Osteoblast (primary cell): Measurements from ENCODE around the gene BEST4. TPM values are rescaled to one million over a fixed set of nuclear protein-coding genes. Genes with fewer than 3 reads are reported as not detected.
A peak's percentile ranks its signal among the peaks of the same experiment; 100 is the strongest.
"Not testable (repeated sequence)": the region's sequence is repeated elsewhere in the genome, so short reads cannot be mapped to it uniquely, and the experiment has no call there.

ENCODE experiments used
- DNase-seq: peaks from one replicate; pipeline ENCODE4 v3.0.0; 2011; ENCODE audit warnings: low spot score, mixed read lengths; ENCODE audit not compliant: insufficient read length; ENCODE audit errors: missing footprints
- H2AFZ ChIP-seq: 2 replicates; pipeline ENCODE4 v1.6.0; 2011; ENCODE audit warnings: mild to moderate bottlenecking, low read length
- H3K27ac ChIP-seq: 2 replicates; pipeline ENCODE4 v1.5.1; 2011; ENCODE audit warnings: mild to moderate bottlenecking, low read depth, low read length, moderate library complexity
- H3K27me3 ChIP-seq: 2 replicates; pipeline ENCODE4 v1.6.0; 2012; ENCODE audit warnings: mild to moderate bottlenecking, control low read depth, inconsistent platforms, low read length, moderate library complexity; ENCODE audit not compliant: insufficient read depth
- H3K36me3 ChIP-seq: 2 replicates; pipeline ENCODE4 v1.5.1; 2011; ENCODE audit warnings: mild to moderate bottlenecking, low read length, control low read depth, moderate library complexity; ENCODE audit not compliant: insufficient read depth
- H3K4me1 ChIP-seq: 2 replicates; pipeline ENCODE4 v1.5.1; 2011; ENCODE audit warnings: mild to moderate bottlenecking, low read length, control low read depth, moderate library complexity; ENCODE audit not compliant: insufficient read depth
- H3K4me2 ChIP-seq: 2 replicates; pipeline ENCODE4 v1.6.0; 2011; ENCODE audit warnings: mild to moderate bottlenecking, low read length; ENCODE audit not compliant: insufficient read depth
- H3K4me3 ChIP-seq: fragments of 200-600 bp; sonication (generic); 3 replicates; pipeline ENCODE4 v1.5.1; 2012; ENCODE audit warnings: mild to moderate bottlenecking, low read length, inconsistent platforms; ENCODE audit not compliant: insufficient read depth
- H3K79me2 ChIP-seq: 2 replicates; pipeline ENCODE4 v1.6.0; 2012; ENCODE audit warnings: mild to moderate bottlenecking, low read length, control low read depth, inconsistent platforms; ENCODE audit not compliant: insufficient read depth
- H3K9me3 ChIP-seq: 2 replicates; pipeline ENCODE4 v1.5.1; 2011; ENCODE audit warnings: low read depth, low read length, control low read depth
- H4K20me1 ChIP-seq: 2 replicates; pipeline ENCODE4 v1.6.0; 2012; ENCODE audit warnings: mild to moderate bottlenecking, low read length, control low read depth; ENCODE audit not compliant: insufficient read depth
- total RNA-seq: library from RNA; depleted of rRNA; stranded (reverse); fragments of >200 nt; gene quantifications from 2 replicates; pipeline ENCODE4 v1.2.3, GENCODE V29; 2012
- TF ChIP-seq, protein P1 (sequence below): IDR thresholded peaks from 2 replicates; pipeline ENCODE4 v1.5.1; 2011; ENCODE audit warnings: mild to moderate bottlenecking, low read depth, low read length, moderate library complexity; ENCODE audit errors: extremely low read depth

Gene BEST4
- total RNA-seq, 1 donor: not detected

DNA sequence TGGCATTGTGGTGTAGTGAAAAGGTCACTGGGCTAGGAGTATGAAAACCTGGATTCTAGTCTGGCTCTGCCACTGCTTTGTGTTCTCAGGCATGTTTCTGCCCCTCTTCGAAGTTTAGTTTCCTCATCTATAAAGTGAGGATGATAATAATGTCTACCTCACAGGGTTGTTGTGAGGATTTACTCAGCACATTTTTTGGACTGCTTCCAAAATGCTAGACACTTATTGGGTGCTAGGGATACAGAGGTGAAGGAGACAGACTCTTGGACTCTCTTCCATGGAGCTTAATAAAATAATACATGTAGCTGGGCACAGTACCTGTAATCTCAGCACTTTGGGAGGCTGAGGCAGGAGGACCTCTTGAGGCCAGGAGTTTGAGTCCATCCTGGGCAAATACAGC is 44.8 kb downstream of the BEST4 start:
- peaks cover 23% of the 10 kb centered on the region for H3K4me1 ChIP-seq
- peaks cover 59% of the 10 kb centered on the region for H3K79me2 ChIP-seq
- TF ChIP-seq, protein P1, sequence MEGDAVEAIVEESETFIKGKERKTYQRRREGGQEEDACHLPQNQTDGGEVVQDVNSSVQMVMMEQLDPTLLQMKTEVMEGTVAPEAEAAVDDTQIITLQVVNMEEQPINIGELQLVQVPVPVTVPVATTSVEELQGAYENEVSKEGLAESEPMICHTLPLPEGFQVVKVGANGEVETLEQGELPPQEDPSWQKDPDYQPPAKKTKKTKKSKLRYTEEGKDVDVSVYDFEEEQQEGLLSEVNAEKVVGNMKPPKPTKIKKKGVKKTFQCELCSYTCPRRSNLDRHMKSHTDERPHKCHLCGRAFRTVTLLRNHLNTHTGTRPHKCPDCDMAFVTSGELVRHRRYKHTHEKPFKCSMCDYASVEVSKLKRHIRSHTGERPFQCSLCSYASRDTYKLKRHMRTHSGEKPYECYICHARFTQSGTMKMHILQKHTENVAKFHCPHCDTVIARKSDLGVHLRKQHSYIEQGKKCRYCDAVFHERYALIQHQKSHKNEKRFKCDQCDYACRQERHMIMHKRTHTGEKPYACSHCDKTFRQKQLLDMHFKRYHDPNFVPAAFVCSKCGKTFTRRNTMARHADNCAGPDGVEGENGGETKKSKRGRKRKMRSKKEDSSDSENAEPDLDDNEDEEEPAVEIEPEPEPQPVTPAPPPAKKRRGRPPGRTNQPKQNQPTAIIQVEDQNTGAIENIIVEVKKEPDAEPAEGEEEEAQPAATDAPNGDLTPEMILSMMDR: no peak
- no peak overlapping the region for H3K4me3 ChIP-seq
- no peak for DNase-seq
- no peaks in the 10 kb centered on the region for H3K27me3 ChIP-seq
- peak overlapping the region; percentile 95 for H2AFZ ChIP-seq
- H3K27ac ChIP-seq: peak overlapping the region; percentile 25
- no peaks in the 10 kb centered on the region for H3K9me3 ChIP-seq
- no peaks in the 10 kb centered on the region for H4K20me1 ChIP-seq
- peak overlapping the region; percentile 43 for H3K4me2 ChIP-seq
- peaks cover 27% of the 10 kb centered on the region for H3K36me3 ChIP-seq

DNA sequence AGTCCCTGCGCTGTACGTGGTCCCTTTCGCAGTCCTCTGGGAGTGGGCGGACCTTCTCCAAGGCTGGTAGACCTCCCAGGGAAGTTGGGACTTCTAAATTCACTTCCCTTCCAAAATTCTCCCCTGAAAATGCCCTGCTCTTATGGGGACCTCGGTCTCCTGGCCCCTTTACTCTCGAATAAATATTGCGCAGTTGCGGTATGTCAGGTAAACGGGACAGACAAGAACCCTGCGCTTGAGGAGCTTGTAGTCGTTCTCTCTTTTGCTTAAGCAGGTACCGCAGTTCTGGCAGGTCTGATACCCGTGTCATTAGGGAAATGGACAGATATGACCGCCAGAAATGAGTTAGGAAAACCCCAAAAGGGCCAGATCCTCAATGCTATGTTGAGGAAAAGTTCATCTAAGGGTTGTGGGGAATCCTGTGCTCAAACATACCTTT is 47.8 kb downstream of the BEST4 start:
- Histone ChIP-seq H3K36me3 (peaks cover 10% of the 10 kb centered on the region), H3K4me3 (peak overlapping the region; percentile 82), H3K4me2 (peak overlapping the region; percentile 98), H4K20me1 (no peaks in the 10 kb centered on the region), H2AFZ (peak overlapping the region; percentile 88), H3K27ac (peak overlapping the region; percentile 87), H3K27me3 (no peaks in the 10 kb centered on the region), H3K9me3 (no peaks in the 10 kb centered on the region), H3K79me2 (peaks cover 46% of the 10 kb centered on the region), H3K4me1 (peaks cover 23% of the 10 kb centered on the region)
- TF ChIP-seq, protein P1: no peak
- no peak for DNase-seq

DNA sequence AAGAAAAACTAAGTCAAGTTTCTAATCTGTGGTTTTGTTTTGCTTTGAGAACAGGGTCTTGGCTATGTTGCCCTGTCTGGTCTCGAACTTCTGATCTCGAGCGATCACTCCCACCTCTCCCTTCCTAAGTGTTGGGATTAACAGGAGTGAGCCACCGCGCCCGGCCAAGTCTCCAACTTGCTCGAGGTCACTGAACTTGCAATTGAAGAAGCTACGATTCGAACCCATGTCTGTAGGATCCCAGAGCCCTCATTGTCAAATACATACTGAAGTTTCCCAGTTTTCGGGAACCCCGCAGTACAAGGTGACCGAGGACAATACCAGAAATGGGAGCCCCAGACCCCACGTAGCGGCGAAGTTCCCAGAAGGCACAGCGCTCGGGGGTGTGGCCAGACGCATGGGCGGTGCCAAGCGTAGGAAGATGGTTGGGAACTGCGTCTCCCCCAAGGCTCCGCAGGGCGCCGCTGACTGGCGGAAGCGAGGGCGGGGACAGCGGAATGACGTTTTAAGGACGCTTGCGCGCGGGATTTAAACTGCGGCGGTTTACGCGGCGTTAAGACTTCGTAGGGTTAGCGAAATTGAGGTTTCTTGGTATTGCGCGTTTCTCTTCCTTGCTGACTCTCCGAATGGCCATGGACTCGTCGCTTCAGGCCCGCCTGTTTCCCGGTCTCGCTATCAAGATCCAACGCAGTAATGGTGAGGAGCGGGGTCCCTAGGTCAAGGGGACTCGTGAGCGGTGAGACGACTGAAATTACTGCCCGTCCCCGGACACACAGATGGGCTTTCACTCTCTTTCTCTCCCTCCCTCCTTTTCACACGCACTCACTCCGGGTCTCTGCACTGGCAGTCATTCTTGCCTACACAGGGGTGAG is 48.4 kb downstream of the BEST4 start, which contains the start of gene KIF2C:
KIF2C (plus strand) TSS at position 531 of the 872 bp plus-strand sequence; CDS start at position 627, 96 bp downstream.
- H2AFZ ChIP-seq: peak within 1 kb of the TSS; percentile 97
- peak; percentile 99 for DNase-seq
- H3K79me2 ChIP-seq: peaks cover 42% of the 10 kb centered on the region
- no peaks in the 10 kb centered on the region for H3K27me3 ChIP-seq
- H3K27ac ChIP-seq: peak within 1 kb of the TSS; percentile 87
- H3K9me3 ChIP-seq: no peaks in the 10 kb centered on the region
- H3K36me3 ChIP-seq: peaks cover 10% of the 10 kb centered on the region
- TF ChIP-seq, protein P1: no peak
- H3K4me2 ChIP-seq: peak within 1 kb of the TSS; percentile 98
- H3K4me1 ChIP-seq: peaks cover 23% of the 10 kb centered on the region
- H4K20me1 ChIP-seq: no peaks in the 10 kb centered on the region
- peak within 1 kb of the TSS; percentile 82 for H3K4me3 ChIP-seq

DNA sequence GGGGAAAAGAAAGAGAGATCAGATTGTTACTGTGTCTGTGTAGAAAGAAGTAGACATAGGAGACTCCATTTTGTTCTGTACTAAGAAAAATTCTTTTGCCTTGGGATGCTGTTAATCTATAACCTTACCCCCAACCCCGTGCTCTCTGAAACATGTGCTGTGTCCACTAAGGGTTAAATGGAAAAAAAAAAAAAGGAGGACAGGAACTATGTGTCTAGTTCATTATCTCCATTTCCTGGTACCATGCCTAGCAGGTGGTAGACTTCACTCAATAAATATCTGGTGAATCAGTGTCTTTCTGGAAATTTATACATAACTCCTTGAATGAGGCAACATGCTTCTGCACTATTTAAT is 49.0 kb downstream of the BEST4 start:
- H3K4me1 ChIP-seq: peaks cover 23% of the 10 kb centered on the region
- H3K36me3 ChIP-seq, H3K27me3 ChIP-seq, H3K9me3 ChIP-seq, H4K20me1 ChIP-seq, DNase-seq: not testable (repeated sequence)
- peak overlapping the region; percentile 98 for H3K4me2 ChIP-seq
- peaks cover 36% of the 10 kb centered on the region for H3K79me2 ChIP-seq
- H3K4me3 ChIP-seq: peak overlapping the region; percentile 82
- peak overlapping the region; percentile 87 for H3K27ac ChIP-seq
- H2AFZ ChIP-seq: peak overlapping the region; percentile 97
